ENCODE measurements around the gene SARS1.

Gene SARS1

DNA sequence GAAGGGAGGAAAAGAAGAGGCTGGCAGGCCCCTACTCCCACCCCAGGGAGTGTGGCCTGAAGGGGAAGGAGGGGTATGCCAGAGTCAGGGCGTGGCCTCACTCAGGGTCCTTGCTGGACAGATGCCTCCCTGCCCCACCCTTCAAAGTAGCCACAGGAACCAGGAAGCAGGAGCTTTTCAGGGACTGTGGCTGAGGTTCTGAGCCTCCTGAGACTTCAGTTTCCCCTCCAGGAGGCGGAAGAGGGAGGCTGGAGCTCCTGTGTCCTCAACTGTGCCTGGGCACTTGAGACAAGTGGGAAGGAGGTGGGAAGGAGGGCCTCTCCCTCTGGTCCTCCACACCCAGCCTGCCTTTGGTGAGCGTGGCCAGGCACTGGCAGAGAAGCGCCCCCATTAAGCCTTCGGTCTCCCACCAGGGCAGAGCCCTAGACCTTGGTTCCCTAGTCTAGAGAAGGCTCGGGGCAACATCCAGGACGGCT, 40.9 kb downstream of the SARS1 start:
- peaks cover 31% of the 10 kb centered on the region for H3K4me1 ChIP-seq (ENCODE audit: insufficient read depth, low read length)
- H3K36me3 ChIP-seq (ENCODE audit: insufficient read depth, low read length) = no peaks in the 10 kb centered on the region; the same call in 1 of the 2 replicates
- no peaks in the 10 kb centered on the region for H3K9me3 ChIP-seq (ENCODE audit: control insufficient read depth, insufficient read depth, low read length)
- no peak overlapping the region for H3K9ac ChIP-seq (ENCODE audit: low read depth, low read length)

DNA sequence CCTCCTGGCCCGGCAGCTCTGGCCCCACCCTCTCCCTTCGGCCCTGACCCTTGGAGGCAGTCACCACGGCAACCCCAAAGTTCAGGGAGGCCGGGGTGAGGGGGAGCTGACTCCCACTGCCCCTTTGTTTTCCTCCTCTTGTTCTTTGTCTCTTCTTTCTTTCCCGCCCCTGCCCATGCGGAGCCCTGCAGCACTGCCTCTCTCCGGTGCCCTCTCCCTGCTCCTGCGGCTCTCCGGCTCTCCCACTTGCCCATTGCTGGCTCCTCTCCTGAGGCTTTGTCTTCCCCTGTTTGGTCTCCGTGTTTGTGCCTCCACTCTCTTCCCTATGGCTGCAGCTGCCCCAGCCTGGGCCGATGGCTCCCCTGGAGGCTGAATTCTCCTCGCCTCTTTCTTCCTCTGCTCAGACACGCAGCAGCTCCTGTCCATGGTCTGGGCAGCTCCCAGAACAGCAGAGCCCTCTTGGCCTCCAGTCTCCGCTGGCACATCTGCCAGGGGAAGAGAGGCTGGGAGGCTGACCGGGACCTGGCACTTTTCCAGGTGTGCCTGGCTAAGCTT, 41.5 kb downstream of the SARS1 start:
- Histone ChIP-seq H3K9me3 (ENCODE audit: control insufficient read depth, insufficient read depth, low read length) (no peaks in the 10 kb centered on the region), H3K36me3 (ENCODE audit: insufficient read depth, low read length) (no peaks in the 10 kb centered on the region; the same call in 1 of the 2 replicates), H3K9ac (ENCODE audit: low read depth, low read length) (no peak overlapping the region), H3K4me1 (ENCODE audit: insufficient read depth, low read length) (peaks cover 33% of the 10 kb centered on the region)

DNA sequence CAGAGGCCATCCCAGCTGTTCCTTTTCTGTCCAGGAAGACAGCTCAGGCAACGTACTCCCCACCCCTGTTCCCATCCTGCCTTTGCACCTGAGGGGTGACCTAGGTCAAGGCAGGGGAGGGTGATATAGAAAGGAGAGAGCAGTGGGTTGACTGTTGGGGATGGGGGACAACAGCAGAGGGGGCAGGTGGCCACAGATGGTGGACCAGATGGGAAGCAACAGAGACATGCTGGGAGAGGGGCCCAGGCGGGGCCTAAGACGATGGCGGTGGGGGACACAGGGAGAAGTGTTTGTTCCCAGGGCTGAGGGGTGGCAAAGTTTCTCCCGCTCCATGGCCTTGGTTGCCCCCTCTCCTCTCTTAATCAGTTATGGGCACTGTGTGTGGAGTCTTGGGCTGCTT, 42.0 kb downstream of the SARS1 start:
- Histone ChIP-seq H3K4me1 (ENCODE audit: insufficient read depth, low read length) (peaks cover 35% of the 10 kb centered on the region), H3K36me3 (ENCODE audit: insufficient read depth, low read length) (no peaks in the 10 kb centered on the region; the same call in 1 of the 2 replicates), H3K9ac (ENCODE audit: low read depth, low read length) (no peak overlapping the region), H3K9me3 (ENCODE audit: control insufficient read depth, insufficient read depth, low read length) (no peaks in the 10 kb centered on the region)

DNA sequence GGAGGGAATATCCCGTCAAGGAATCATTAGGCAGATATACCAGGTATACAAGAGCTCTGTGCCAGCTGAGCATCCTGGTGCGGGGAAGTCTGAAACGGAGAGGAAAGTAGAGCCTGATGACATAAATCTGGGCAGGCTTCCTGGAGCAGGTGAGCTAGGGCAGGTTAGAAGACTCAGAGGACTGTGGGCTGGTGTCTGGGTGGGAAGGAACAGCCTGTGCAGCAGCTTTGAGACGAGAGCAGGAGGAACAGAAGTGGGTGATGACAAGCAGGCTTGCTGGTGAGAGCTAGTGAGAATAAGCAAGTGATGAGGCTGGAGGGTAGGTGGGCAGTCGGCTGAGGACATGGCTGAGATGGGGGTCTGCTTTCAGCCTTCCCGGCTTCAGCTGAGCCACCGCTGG, 42.4 kb downstream of the SARS1 start:
- H3K36me3 ChIP-seq (ENCODE audit: insufficient read depth, low read length) = no peaks in the 10 kb centered on the region; the same call in 1 of the 2 replicates
- no peak overlapping the region for H3K9ac ChIP-seq (ENCODE audit: low read depth, low read length)
- H3K9me3 ChIP-seq (ENCODE audit: control insufficient read depth, insufficient read depth, low read length) = no peaks in the 10 kb centered on the region
- H3K4me1 ChIP-seq (ENCODE audit: insufficient read depth, low read length) = peaks cover 35% of the 10 kb centered on the region

DNA sequence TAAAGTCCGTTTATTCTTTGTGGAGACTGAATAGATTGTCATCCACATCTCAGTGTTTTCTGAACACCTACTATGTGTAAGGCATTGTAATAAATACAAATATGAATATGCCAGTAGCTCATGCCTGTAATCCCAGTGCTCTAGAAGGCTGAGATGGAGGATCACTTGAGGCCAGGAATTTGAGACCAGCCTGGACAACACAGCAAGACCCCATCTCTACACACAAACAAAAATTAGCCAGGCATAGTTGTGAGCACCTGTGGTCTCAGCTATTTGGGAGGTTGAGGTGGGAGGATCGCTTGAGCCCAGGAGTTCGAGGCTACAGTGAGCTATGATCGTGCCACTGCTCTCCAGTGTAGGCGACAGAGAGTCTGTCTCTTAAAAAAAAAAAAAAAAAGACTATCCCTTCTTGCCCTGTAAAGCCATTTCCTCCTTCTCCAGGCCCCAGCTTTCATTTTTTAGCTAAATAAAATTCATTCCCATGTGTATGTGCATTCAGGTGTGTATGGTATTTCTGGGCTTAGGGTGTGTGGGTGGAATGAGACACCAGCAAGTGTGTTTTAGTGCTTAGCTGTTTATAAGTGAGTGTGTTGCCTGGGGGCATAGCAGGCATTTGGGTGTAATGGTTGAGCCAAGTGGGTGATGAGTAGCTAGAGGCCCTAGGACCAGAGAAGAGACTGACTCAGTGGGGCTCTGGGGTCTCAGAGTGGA, 43.4 kb downstream of the SARS1 start:
- Histone ChIP-seq H3K36me3 (ENCODE audit: insufficient read depth, low read length) (no peaks in the 10 kb centered on the region), H3K9me3 (ENCODE audit: control insufficient read depth, insufficient read depth, low read length) (no peaks in the 10 kb centered on the region), H3K4me1 (ENCODE audit: insufficient read depth, low read length) (peaks cover 35% of the 10 kb centered on the region), H3K9ac (ENCODE audit: low read depth, low read length) (no peak overlapping the region)

DNA sequence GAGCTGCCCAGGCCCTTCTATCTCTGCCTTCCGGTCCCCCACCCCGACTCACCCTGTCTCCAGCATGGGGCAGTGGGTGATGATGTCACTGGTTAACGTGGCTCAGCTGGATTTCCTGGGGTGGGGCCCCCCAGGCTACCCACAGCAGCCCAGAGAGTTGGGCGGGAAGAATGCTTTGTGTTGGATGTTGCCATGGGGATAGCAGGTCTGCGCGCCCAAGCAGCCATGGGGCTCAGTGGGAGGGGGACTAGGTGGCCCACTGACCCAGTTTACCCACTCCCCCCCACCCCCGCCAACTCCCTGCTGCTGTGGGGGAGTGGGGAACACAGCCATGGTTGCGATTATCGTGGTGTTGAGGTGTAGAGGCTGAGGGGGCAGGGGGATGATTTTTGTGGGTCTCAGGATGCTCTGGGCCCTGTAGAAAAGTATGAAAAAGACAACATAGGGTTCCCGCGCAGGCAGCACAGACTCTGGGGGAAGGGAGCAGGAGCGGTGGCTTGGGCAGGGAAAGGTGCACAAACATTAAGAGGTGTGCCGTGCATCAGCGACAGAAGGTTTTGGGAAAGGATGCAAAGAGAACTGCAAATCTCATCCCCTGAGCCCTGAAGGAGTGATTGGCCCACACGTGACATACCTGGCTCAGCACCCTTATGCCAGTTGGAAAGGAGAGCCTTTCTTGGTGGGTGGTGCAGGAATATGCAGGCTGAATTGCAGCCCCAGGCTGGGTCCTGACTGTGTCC, 44.1 kb downstream of the SARS1 start:
- Histone ChIP-seq H3K9ac (ENCODE audit: low read depth, low read length) (no peak overlapping the region), H3K36me3 (ENCODE audit: insufficient read depth, low read length) (no peaks in the 10 kb centered on the region), H3K9me3 (ENCODE audit: control insufficient read depth, insufficient read depth, low read length) (no peaks in the 10 kb centered on the region), H3K4me1 (ENCODE audit: insufficient read depth, low read length) (peaks cover 35% of the 10 kb centered on the region)

DNA sequence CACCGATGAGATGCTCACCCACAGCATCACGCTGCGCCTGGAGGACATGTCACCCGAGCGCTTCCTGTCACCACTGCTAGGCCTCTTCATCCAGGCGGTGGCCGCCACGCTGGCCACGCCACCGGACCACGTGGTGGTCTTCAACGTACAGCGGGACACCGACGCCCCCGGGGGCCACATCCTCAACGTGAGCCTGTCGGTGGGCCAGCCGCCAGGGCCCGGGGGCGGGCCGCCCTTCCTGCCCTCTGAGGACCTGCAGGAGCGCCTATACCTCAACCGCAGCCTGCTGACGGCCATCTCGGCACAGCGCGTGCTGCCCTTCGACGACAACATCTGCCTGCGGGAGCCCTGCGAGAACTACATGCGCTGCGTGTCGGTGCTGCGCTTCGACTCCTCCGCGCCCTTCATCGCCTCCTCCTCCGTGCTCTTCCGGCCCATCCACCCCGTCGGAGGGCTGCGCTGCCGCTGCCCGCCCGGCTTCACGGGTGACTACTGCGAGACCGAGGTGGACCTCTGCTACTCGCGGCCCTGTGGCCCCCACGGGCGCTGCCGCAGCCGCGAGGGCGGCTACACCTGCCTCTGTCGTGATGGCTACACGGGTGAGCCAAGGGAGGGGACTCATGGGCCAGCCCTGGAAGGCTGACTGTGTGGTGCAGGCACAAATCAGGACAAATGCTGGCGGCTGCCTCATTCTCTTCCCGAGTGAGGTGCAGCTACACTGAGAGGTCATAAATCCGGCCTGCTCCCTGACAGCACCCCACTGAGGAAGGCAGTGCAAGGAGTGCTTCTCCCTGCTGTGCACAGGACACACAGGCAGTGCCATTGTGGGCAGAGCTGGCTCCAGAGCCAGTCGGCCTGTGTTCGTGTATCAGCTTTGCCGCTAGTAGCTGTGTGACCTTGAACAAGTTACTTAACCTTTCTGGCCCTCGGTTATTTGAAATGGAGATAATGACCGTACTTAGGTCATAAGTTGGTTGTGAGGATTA, 45.1 kb downstream of the SARS1 start:
- Histone ChIP-seq H3K9me3 (ENCODE audit: control insufficient read depth, insufficient read depth, low read length) (no peaks in the 10 kb centered on the region), H3K36me3 (ENCODE audit: insufficient read depth, low read length) (no peaks in the 10 kb centered on the region), H3K9ac (ENCODE audit: low read depth, low read length) (no peak overlapping the region), H3K4me1 (ENCODE audit: insufficient read depth, low read length) (peaks cover 30% of the 10 kb centered on the region)

DNA sequence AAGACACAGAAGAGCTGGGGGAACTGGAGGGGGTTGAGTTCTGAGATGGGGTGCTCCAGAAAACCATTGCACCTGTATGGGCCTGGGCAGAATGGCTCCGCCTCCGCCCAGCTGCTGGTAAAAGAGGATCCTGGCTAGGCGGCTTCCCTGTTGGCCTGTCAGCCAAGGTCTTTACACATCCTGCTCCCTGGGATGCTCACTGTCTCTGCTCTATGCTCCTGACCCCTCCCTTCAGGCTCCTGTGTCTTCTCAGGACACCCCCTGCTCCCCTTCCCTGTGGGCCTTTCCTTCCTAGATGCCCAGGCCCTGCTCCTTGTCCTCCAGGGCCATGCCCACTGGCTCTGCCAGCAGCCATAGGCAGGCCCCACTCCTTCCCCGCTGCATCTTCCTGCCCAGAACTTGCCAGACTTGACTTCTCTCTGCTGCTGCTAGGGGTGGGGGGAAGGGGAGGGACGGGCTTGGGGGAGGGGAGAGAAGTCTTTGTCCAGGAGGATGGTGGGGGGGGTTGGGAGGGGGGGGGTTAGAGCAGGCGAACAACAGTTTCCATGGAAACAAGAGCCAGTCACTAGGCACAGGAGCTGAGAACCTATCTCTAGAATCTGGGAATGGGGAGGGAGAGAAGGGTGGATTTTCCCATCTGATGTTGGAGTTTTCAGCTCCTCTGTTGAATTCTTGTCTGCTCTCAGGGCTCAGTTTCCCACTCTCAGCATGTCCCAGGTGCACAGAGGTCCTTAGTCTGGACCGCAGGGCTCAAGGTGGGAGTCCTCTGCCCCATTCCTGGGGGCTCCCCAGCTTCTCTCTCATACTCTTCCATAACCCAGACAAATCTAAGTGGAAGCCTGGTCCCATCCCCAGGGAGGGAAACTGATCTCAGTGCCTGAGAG, 46.2 kb downstream of the SARS1 start:
- peaks cover 19% of the 10 kb centered on the region for H3K4me1 ChIP-seq (ENCODE audit: insufficient read depth, low read length)
- H3K9ac ChIP-seq (ENCODE audit: low read depth, low read length) = no peak overlapping the region
- H3K9me3 ChIP-seq (ENCODE audit: control insufficient read depth, insufficient read depth, low read length) = no peaks in the 10 kb centered on the region
- H3K36me3 ChIP-seq (ENCODE audit: insufficient read depth, low read length) = no peaks in the 10 kb centered on the region

DNA sequence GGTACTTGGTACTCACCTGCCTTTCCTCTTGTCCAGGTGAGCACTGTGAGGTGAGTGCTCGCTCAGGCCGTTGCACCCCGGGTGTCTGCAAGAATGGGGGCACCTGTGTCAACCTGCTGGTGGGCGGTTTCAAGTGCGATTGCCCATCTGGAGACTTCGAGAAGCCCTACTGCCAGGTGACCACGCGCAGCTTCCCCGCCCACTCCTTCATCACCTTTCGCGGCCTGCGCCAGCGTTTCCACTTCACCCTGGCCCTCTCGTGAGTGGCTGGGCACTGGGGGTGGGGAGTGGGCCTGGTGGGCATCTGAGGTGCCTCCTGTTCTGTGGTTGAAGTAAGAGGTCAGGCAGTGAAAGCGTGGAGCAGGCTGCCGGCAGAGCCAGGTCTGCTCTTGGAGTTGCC, 47.3 kb downstream of the SARS1 start:
- Histone ChIP-seq H3K9me3 (ENCODE audit: control insufficient read depth, insufficient read depth, low read length) (no peaks in the 10 kb centered on the region), H3K36me3 (ENCODE audit: insufficient read depth, low read length) (no peaks in the 10 kb centered on the region), H3K9ac (ENCODE audit: low read depth, low read length) (no peak overlapping the region), H3K4me1 (ENCODE audit: insufficient read depth, low read length) (peaks cover 12% of the 10 kb centered on the region)

DNA sequence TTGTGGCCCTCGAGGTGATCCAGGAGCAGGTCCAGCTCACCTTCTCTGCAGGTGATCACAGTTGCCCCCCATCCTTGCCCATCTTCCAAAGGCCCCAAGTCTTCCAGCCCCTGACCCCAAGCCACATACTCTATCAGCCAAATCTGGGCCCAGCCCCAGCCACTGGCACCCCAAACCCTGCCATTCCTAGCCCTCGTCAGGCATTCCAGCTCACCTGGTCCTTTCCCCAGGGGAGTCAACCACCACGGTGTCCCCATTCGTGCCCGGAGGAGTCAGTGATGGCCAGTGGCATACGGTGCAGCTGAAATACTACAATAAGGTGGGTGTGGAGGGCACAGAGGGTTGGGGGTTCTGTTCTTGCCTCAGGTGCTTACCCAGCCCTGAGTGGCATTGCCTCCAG, 47.9 kb downstream of the SARS1 start:
- Histone ChIP-seq H3K4me1 (ENCODE audit: insufficient read depth, low read length) (peaks cover 12% of the 10 kb centered on the region), H3K36me3 (ENCODE audit: insufficient read depth, low read length) (no peaks in the 10 kb centered on the region), H3K9ac (ENCODE audit: low read depth, low read length) (no peak overlapping the region), H3K9me3 (ENCODE audit: control insufficient read depth, insufficient read depth, low read length) (no peaks in the 10 kb centered on the region)

DNA sequence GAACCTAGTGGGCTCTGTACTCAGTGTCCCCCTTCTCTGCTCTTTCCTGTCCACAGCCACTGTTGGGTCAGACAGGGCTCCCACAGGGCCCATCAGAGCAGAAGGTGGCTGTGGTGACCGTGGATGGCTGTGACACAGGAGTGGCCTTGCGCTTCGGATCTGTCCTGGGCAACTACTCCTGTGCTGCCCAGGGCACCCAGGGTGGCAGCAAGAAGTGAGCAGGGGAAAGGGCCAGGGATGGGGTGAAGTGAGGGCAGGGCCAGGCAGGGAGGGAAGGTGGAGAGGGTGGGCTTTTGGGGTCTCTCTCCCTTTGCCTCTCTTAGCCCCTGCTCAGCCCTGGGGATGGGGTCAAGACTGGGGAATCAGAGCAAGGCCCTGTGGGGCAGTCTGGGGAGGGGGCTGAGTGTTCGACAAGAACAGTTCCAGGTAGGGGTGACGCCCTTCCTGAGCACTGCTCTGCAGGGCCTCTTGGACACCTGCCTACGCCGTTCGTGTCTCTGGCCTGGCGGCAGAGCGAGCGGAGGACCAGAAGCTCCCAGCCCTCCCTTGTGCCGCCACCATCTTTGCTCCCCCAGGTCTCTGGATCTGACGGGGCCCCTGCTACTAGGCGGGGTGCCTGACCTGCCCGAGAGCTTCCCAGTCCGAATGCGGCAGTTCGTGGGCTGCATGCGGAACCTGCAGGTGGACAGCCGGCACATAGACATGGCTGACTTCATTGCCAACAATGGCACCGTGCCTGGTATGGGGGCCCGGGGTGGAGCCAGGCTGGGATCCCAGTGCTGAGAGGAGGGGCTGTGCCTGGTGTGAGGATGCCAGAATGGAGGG, 48.7 kb downstream of the SARS1 start:
- Histone ChIP-seq H3K4me1 (ENCODE audit: insufficient read depth, low read length) (peaks cover 12% of the 10 kb centered on the region), H3K9ac (ENCODE audit: low read depth, low read length) (no peak overlapping the region), H3K36me3 (ENCODE audit: insufficient read depth, low read length) (no peaks in the 10 kb centered on the region), H3K9me3 (ENCODE audit: control insufficient read depth, insufficient read depth, low read length) (no peaks in the 10 kb centered on the region)

DNA sequence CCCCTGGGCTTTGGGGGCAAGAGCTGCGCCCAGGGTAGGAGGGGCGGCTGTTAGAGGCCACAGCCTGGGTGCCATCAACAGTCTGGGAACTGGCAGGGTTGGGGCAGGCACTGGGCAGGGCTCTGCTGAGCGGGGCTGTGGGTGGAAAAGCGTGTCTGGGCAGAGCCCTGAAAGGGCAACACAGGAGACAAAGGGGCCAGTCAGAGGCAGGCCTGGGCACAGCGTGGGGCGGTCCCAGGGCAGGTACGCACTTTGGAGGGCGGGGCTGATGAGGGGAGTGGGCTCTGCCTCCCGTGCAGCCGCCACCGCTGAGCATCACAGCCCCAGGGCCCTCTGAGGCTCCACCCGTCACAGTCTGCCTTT, 49.5 kb downstream of the SARS1 start:
- Histone ChIP-seq H3K4me1 (ENCODE audit: insufficient read depth, low read length) (peaks cover 12% of the 10 kb centered on the region), H3K36me3 (ENCODE audit: insufficient read depth, low read length) (no peaks in the 10 kb centered on the region), H3K9me3 (ENCODE audit: control insufficient read depth, insufficient read depth, low read length) (no peaks in the 10 kb centered on the region), H3K9ac (ENCODE audit: low read depth, low read length) (no peak overlapping the region)

Data from ES-I3 (cell line).